HS-27A (cell line): ENCODE measurements around the gene KCNIP3.

Source experiments
- DNase-seq: peaks from one replicate; pipeline ENCODE4 v3.0.0-alpha.2; 2012; ENCODE audit warnings: low read depth, missing footprints

The KCNIP3 gene

DNA sequence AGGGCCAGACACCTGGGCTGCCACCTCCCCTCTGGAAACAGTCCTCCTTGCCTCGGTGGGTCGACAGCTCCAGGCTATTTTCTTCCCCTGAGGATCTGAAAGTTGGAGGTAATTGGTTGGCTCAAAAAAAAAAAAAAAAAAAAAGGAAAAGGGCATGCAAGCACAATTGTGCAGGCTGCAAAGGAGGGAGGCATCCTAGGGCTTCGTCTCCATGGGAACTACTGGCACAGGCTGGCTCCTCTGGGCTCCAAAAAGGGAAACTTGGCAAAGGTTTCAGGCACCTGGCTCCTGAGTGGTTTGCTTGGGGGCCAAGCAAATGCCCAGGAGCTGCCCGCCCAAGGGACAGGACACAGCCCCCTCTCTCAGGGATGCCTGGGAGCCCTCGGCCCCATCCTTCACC lies 1.1 kb upstream of the KCNIP3 start:
- DNase-seq, result no peak

DNA sequence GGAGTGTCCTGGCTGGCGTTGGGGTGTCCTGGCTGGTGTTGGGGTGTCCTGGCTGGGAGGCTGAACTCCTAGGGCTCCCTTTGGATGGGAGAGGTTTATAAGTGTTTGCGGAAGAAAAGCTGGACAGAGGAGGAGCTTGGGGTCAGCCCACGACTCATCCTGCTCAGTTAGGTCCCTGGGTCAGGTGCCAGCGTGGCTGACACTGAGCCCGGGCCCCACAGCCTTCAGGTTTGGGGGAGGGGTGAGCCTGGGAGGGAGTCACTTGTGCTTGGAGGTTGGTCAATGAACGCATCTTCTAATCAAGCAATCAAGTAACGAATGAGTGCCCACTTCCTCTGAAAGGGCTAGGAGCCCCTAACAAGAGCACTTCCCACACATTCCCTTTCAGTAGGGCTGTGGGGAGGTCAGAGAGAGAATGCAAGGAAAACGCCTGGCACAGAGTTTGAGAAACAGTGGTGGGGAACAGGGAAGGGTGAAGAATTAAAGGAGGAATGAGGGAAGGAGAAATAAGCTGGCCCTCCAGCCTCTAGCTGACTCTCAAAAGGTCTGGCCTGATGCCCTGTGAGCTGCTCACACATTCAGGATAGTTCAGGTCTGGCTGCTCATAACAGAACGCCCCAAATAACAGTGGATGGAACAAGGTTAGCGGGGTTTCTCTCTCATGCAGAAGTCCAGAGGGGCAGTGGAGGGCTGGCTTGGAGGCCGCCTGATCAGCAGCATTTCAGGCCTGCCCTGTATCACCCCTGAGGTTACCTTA lies 670 bp downstream of the KCNIP3 start:
- no peak for DNase-seq

DNA sequence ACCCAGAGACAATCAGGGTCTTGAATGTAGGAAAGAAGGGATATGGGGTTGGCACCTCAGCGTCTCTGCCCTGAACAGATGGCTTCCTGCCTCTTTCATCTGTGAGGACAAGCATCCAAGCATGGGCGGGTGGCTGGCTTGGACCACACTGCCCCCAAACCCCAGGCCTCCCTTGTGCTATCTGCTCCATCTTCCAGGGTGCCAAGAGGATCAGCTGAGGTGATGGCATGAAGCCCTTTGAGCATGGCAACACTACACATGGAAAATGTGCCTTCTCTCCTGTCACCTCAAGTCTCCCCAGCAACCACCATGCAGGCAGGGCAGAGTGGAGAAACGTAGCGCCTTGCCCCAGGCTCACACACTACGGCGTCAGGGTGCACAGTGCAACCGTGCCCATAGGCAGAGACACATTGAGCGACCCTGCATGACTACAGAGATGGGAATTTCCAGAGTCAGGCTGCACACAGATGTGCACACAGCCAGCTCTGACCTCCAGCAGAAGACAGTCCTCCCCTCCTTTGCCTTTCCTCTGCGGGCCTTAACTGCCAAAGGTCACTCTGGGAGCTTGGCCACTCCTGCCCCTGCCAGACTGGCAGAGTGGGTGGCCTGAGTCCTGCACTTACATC lies 1.5 kb downstream of the KCNIP3 start:
- no peak for DNase-seq

DNA sequence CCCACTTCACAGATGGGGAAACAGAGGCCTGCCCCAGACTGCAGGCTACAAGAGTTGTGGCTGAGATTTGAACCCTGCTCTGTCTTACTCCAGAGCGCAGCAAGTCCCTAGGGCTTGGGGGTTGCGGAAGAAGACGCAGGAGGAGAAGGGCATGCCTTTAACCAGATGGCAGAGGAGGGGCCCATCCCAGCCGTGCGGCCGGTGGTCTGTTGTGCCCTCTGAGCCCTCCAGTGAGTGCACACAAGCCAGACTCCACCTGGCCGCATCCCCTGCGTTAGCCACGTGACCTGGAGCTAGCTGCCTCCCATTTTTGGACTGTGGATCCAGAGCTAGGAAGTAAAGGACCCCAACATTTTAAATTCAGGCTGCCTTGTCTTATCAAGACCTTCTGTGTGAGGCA lies 2.8 kb downstream of the KCNIP3 start:
- no peak for DNase-seq

DNA sequence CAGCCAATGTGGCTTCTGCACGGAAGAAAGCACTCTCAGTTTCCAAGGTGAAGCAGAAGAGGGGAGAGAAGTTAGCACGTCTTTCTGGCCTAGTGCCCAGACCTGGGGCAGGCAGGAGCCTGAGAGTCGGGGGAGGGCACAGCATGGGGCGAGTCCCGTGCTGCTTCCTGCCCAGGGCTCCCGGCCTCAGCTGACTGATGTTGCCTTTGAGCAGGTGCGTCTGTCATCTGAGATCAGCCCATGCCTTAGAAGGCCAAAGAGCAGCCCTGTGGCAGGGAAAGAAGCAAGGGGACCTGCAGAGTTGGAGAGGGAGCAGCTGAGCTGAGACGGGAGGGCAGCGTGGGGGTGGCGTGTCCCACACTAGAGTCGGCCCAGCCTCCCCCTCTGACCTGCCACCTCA lies 3.3 kb downstream of the KCNIP3 start:
- no peak for DNase-seq

DNA sequence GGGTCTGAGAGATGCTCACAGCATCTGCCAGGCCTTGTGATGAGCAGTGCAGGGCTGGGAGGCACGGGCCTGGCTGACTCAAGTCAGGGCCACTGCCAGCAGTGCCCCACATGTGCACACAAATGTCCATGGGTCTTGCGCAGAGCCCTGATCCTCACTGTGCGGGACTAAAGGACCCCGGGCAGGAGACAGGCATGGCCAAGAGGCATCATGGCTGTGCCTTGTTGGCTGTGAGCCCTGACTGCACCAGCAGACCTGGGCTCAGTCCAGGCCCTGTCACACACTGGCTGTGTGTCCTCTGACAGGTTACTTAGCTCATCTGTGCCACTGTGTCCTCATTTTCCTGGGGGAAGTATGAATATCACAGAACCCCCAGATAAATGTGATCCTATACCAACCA lies 4.0 kb downstream of the KCNIP3 start:
- no peak for DNase-seq

DNA sequence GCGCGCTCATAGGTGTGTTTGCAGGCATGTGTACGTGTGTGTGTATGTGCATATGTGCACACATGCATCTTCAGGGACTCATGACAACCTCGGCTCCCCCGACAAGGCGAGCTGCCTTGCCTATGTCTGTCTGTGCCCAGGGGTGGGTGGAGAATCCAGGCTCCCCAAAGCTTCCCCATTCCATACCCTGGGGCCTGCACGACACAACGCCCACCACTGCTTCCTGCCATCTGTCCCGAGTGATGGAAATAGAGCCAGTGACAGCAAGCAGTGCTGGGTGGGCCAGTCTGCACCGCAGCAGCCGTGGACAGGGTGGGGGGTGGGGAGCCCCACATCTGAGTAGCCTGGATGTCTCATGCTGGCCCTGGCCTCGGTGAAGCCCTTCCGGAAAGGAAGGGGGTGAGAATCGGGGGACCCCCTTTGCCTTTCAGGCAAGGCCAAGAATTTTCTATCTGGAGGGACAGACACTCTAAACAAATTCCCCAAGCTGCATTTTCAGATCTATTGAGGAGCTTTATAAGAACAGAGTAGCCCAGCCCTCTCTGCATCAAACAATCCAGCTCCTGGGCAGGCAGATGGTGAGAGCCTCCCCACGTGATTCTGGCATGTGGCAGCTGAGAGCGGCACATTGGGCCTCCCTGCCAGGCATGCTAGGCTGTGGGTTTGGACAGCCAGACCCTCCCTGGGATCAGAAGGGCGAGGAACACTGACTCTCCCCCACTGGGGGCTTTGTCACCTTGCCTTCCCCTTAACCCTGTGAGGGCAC lies 4.9 kb downstream of the KCNIP3 start:
- no peak for DNase-seq

DNA sequence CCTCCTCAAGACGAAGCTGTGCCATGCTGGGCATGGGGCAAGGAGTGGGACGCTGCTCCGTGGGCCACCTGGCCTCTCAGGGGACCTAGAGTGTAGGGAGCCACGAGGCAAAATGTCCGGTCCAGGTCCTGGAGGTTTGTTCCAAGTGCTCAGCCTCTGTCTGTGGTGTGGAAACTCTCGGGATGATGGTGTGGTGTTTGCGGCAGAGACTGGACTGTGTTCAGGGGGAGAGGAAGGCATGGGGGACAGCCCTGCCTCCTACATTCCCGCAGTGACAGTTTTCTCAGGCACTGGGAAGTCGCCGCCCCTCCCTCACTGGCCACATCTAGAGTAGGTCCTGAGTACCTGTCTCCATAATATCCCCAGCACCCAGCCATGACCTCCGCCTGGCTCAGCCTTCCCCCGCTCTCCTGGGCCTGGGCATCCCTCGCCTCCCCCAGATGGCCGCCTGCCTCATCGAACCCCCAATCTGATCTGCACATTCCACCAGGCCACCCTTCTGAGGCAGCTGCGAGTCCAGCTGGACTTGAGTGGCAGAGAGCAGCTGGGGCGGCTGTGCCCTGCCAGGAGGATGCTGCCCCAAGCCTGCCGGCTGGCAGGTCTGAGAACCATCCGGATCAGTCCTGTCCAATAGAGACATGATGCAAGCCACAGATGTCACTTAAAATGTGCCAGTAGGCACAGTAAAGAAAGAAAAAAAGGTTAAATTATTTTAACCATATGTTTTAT lies 6.2 kb downstream of the KCNIP3 start:
- no peak for DNase-seq

DNA sequence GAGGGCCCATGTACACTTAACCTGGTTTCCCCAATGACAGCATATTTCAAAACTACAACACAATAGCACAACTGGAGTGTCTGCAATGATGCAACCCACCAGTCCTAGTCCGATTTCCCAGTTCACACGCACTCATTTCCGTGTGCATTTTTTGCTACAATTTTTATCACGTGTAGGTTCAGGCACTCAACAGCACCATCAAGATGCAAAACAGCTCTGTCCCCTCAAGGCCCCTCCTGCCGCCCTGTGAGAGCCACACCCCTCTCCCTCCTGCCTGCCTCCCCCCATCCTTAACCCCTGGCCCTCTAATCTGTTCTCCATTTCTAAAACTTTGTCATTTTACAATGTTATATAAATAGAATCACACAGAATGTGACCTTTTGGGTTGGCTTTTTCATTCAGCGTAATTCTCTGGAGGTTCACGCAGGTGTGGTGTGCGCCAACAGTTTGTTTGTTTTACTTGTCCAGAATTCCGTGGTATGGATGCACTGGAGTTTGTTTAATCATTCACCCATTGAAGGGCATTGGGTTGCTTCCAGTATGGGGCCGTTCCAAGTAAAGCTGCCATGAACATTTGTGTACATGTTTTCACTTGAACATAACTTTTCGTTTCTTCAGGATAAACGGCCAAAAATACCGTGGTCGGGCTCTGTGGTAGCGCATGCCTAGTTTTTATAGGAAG lies 8.4 kb downstream of the KCNIP3 start:
- no peak for DNase-seq

DNA sequence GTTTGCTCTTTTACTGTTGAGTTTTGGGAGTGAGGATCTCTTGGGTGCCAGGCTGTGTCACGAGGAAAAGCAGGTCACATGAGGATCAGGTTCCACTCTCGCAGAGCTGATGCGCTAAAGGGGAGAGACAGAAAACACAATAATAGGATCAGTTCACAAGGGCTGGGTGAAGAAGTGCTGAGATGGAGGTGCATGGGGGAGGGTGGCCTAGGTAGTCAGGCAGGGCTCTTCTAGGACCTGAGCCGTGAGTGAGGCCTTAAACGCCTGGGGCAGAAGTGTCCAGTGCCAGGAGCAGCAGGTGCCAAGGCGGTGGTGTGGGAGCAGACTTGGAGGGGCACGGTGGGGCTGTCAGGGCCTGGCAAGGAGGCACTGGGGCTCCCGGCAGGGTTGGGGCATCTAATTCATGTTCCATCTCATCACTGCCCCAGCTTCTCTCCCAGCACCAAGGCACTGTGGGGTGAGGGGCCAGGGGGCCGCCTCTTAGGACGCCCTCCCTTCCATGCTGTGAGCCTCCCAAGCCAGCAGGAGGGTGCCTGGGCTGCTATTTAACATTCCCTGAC lies 9.3 kb downstream of the KCNIP3 start:
- no peak for DNase-seq

DNA sequence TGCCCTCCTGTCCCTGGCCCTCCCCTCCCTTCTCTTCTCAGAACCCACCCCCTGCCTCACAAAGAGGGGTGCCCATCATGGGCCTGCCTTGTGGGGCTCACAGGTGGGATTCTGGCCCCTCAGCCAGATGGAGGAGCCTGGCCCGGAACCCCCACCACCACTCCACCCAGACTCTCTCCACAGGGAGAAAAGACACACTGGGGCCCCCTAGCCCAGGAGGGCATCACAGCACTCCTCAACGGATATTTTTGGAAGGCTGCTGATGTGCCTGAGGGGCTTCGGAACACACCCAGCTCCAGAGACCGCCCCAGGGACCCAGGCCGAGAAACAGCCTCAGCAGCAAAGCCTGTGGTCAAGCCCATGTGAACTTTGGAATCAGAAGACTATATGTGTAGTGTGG lies 9.9 kb downstream of the KCNIP3 start:
- DNase-seq, result no peak

DNA sequence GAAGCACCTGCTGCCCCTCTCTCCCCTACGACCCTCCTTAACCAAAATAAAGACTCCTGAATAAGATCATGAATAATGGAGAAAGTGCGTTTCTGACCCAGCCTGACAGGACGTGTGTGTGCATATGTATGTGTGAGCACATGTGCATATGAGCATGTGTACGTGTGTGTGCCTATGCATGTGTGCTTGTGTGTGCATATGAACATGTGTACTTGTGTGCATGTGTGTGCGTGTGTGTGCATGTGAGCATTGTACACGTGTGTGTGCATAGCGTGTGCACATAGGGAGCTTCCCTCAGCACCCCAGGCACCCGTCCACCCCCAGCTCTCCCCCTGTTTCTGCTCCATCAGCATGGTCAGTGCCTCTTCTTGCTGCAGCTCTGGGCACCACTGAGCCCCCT lies 10.7 kb downstream of the KCNIP3 start:
- no peak for DNase-seq

DNA sequence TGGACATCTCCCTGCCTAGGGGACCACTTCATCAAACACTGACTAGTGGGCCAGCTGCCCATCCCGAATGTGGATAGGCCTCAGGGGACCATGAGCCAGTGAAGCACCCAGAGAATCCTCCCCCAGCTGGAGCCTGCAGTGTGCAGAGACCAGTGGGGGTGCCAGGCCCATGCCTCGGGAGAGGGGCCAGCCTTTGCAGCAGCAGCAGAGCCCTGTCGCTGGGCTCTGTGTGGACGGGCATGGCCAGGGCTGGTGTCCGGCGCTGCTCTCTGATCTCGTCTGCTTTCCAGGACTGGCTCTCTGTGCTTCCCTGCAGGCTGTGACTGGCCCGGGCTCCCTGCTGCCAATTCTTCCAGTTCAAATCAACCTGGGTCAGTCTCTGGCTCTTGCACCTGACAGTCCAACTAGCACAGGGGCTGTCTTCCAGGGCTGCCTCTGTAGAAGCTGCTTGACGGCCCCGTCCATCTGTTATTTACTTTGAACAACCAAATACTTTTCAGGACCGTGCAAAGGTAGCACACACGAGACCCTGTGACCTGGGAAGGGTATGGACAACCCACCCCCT lies 11.4 kb downstream of the KCNIP3 start:
- no peak for DNase-seq

DNA sequence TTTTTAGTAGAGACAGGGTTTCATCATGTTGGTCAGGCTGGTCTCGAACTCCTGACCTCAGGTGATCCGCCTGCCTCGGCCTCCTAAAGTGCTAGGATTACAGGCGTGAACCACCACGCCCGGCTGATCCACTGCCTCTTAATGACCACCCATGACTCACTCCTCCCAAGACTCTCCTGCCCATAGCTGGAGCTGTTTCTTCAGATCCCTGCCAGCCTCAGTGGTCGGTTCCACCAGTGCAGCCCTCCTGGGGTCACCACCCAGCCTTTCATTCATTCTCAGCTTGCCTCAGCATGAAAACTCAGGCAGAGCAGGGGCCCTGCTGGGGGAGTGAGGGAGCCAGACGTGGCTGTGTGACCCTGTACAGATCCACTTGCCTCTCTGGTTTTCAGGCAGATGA lies 12.5 kb downstream of the KCNIP3 start:
- DNase-seq, result no peak

DNA sequence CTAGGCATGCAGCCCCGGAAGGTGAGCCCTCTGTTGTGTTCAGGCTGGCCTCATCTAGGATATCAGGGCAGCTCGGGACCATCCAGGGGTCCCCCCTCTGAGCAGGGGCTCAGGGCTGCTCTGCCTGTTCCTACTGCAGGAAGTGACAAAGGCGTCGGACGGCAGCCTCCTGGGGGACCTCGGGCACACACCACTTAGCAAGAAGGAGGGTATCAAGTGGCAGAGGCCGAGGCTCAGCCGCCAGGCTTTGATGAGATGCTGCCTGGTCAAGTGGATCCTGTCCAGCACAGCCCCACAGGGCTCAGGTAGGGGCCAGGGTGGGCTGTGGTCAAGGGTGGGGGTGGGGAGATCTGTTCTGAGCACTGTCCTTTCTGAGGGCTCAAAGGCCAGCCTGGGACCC lies 13.1 kb downstream of the KCNIP3 start:
- DNase-seq, result no peak

DNA sequence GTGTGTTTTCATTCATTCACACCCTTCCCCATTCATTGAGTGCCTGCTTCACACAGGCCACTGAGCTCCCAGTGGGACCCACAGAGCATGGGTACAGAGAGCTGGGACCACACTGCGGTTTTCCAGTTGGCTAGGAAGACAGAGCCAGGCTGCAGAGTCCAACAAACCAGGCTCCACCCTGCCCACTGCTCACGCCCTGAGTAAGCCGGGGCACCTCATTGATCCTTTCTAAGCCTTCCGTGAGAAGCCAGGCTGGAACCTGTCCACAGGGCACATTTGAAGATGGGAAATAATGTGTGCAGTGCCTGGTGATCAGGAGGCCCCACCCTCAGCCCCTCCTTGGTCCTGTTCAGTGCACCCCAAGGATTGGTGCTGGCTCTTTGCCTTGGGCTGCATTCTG lies 13.5 kb downstream of the KCNIP3 start:
- DNase-seq, result no peak

DNA sequence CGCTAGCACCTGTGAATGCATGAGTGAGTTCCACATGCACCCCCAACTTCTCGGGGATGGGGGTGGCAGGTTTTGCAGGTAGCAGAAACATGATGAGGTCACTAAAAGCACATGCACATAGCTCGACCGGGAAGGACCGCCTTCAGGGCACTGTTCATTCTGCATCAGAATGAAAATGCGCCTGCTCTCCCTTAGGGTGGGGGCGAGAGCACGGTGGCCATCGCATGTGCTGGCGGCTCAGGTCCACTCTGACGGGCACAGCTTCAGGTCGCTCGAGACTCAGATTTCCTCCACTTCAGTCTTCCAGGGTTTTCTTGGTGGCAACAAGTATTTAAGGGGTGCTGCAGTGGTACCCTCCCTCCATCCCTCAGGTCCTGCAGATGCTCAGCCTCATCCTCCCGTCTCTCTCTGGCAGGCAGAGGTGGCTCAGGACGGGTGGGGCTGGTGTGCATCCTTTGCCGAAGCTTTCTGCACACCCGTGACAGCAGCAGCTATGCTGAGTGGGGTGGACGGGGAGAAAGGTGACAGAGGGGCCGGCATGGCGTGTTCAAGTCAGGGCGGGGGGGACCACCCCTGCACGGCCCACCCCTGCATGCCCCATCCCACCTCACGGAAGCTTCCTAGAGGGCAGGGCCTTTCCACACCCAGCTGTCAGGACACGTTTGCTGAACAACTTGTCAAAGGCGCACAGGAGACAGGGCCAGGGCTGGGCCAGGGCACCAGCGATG lies 14.8 kb downstream of the KCNIP3 start:
- DNase-seq, result no peak

DNA sequence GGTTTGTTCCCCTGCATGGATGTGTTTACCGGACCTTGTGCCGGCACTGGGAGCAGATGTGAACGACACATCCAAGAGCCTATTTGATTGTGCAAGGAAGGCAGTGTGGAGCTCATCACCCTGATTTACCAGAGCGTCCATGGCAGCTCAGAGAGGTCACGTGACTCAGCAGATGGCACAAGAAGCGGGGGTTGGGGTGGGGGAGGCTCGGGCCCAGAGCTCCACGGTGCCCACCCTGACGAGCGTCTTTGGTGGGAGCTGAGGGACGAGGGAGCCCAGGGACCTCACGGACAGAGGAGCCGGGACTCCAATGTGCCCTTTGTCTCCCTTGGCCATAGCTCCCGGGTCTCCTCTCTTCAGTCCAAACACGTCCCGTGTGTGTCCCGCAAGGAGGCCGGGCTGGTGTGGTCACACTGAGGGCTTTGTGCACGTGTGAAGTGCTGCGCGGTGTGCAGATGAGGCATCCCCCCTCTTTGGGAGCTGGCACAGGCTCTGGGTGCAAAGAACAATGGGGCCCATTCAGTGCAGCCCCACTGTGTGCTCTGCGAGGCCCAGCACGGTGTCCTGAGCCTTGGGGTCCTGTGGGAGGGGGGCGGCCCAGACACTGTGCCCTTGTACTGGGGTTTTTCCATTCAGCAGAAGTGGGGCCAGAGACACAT lies 15.5 kb downstream of the KCNIP3 start:
- no peak for DNase-seq

DNA sequence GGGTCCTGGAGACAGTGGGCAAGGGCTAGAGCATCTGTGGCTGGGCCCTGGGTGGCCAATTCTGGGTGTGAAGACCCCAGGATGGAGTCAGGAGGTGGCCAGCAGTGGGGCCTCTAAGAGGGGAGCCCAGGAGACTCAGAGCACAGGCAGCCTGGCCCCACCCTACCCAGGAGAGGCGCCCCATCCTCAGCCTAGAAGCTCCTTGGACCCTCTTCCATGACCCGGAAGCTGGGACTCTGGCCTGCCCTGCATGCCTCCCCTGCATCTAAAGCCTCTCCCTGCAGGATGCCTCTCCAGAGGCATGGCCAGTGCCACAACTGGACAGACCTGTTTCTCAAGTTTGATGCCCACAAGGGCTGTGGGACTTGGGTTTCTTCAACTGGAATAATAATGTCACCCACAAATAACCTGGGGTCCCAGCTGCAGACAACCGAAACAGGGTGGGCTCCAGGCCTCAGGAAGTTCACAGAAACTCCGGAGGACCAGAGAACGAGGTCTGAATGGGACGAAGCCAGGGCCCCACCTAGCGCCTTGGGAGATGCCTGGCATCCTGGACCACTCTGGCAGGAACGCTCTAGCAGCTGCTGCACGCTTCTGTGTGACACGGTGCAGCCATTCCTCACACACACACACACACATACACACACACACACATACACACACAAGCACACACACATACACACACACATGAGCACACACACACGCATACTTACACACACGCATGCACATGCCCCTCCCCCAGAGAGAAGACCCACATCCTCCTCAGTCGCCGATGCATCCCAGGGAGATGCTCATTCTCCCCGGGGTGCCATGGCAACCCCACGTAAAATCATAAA lies 16.4 kb downstream of the KCNIP3 start:
- no peak for DNase-seq
